ENCODE results near the gene IGF1R. TPM values are rescaled to one million over a fixed set of nuclear protein-coding genes. Genes with fewer than 3 reads are reported as not detected.

The IGF1R gene
- total RNA-seq, 2 donors from 2014 or later = 115 to 119 TPM

GRCh38 chr15:98878862-98879261 lies 230.5 kb downstream of the IGF1R start:
- TF ChIP-seq CTCF (conservative IDR thresholded peaks at IDR 0.05) = no peak
- Histone ChIP-seq H3K27ac (ENCODE audit: low read depth, low read length) (no peak overlapping the region), H3K9ac (ENCODE audit: extremely low read depth, low read length, poor library complexity, severe bottlenecking) (no peak overlapping the region), H3K27me3 (ENCODE audit: control insufficient read depth, insufficient read depth, low read length, poor library complexity, severe bottlenecking) (no peaks in the 10 kb centered on the region), H3K9me3 (ENCODE audit: control insufficient read depth, low read length) (no peaks in the 10 kb centered on the region), H3K36me3 (ENCODE audit: control insufficient read depth, insufficient read depth, low read length) (no peaks in the 10 kb centered on the region), H3K4me3 (ENCODE audit: low read length) (no peak overlapping the region), H3K4me1 (ENCODE audit: control insufficient read depth, insufficient read depth, low read length) (peaks cover 4% of the 10 kb centered on the region)
- H3K9me3 Mint-ChIP-seq = no peaks in the 10 kb centered on the region
- H3K27ac Mint-ChIP-seq = peak overlapping the region; percentile 49
- DNase-seq = no peak
- H3K4me1 Mint-ChIP-seq = peaks cover 52% of the 10 kb centered on the region
- WGBS, 2 experiments (ENCODE audit: insufficient coverage in 1 of 2, insufficient read length in 1 of 2) = 96 to 99% methylated on average over 11 to 13 of the region's 14 CpGs
- H3K36me3 Mint-ChIP-seq (ENCODE audit: low read depth) = no peaks in the 10 kb centered on the region
- H3K4me3 Mint-ChIP-seq = no peak overlapping the region
- H3K27me3 Mint-ChIP-seq (ENCODE audit: insufficient read depth) = no peaks in the 10 kb centered on the region

- Mint-ChIP-seq H3K4me1 (peaks cover 29% of the 10 kb centered on the region), H3K4me3 (no peak overlapping the region), H3K27me3 (ENCODE audit: insufficient read depth) (no peaks in the 10 kb centered on the region), H3K9me3 (no peaks in the 10 kb centered on the region), H3K36me3 (ENCODE audit: low read depth) (no peaks in the 10 kb centered on the region), H3K27ac (no peak overlapping the region)
- peak; percentile 78 for TF ChIP-seq CTCF (conservative IDR thresholded peaks at IDR 0.05)
- Histone ChIP-seq H3K9ac (ENCODE audit: extremely low read depth, low read length, poor library complexity, severe bottlenecking) (no peak overlapping the region), H3K27ac (ENCODE audit: low read depth, low read length) (no peak overlapping the region), H3K9me3 (ENCODE audit: control insufficient read depth, low read length) (no peaks in the 10 kb centered on the region), H3K36me3 (ENCODE audit: control insufficient read depth, insufficient read depth, low read length) (no peaks in the 10 kb centered on the region), H3K27me3 (ENCODE audit: control insufficient read depth, insufficient read depth, low read length, poor library complexity, severe bottlenecking) (no peaks in the 10 kb centered on the region), H3K4me1 (ENCODE audit: control insufficient read depth, insufficient read depth, low read length) (peaks cover 4% of the 10 kb centered on the region), H3K4me3 (ENCODE audit: low read length) (no peak overlapping the region)
- DNase-seq = no peak
- 85 to 91% methylated on average over 8 to 13 of the region's 14 CpGs for WGBS, 2 experiments (ENCODE audit: insufficient coverage in 1 of 2, insufficient read length in 1 of 2)
These were observed 233.5 kb downstream of the IGF1R start for GRCh38 chr15:98881526-98882520.

GRCh38 chr15:98883478-98883877 lies 235.1 kb downstream of the IGF1R start:
- no peaks in the 10 kb centered on the region for H3K27me3 Mint-ChIP-seq (ENCODE audit: insufficient read depth)
- H3K9me3 ChIP-seq (ENCODE audit: control insufficient read depth, low read length) = no peaks in the 10 kb centered on the region
- H3K4me3 Mint-ChIP-seq = no peak overlapping the region
- no peak overlapping the region for H3K27ac Mint-ChIP-seq
- no peaks in the 10 kb centered on the region for H3K9me3 Mint-ChIP-seq
- peak overlapping the region; percentile 22 for H3K27ac ChIP-seq (ENCODE audit: low read depth, low read length)
- DNase-seq = no peak
- H3K27me3 ChIP-seq (ENCODE audit: control insufficient read depth, insufficient read depth, low read length, poor library complexity, severe bottlenecking) = no peaks in the 10 kb centered on the region
- H3K4me1 Mint-ChIP-seq = peaks cover 21% of the 10 kb centered on the region
- no peak overlapping the region for H3K4me3 ChIP-seq (ENCODE audit: low read length)
- WGBS, 2 experiments (ENCODE audit: insufficient coverage in 1 of 2, insufficient read length in 1 of 2) = 83 to 92% methylated on average over 8 to 11 of the region's 11 CpGs
- peaks cover 4% of the 10 kb centered on the region for H3K4me1 ChIP-seq (ENCODE audit: control insufficient read depth, insufficient read depth, low read length)
- H3K36me3 Mint-ChIP-seq (ENCODE audit: low read depth) = no peaks in the 10 kb centered on the region
- H3K36me3 ChIP-seq (ENCODE audit: control insufficient read depth, insufficient read depth, low read length) = no peaks in the 10 kb centered on the region
- no peak for TF ChIP-seq CTCF (conservative IDR thresholded peaks at IDR 0.05)
- H3K9ac ChIP-seq (ENCODE audit: extremely low read depth, low read length, poor library complexity, severe bottlenecking) = no peak overlapping the region
